Skeletal muscle tissue (tissue), 4 donors: Measurements from ENCODE around the gene GCGR. TPM values are rescaled to one million over a fixed set of nuclear protein-coding genes. Genes with fewer than 3 reads are reported as not detected.

Source experiments
- H3K27ac ChIP-seq: one replicate; pipeline ENCODE4 v1.7.0; 2013; ENCODE audit warnings: mild to moderate bottlenecking, low read depth, low read length, inconsistent platforms
- H3K27me3 ChIP-seq, 3 donors: one replicate each; pipeline ENCODE4 v1.7.0; 2013; ENCODE audit warnings: low read length in 3 of 3; ENCODE audit not compliant: control insufficient read depth in 3 of 3, insufficient read depth in 3 of 3
- H3K36me3 ChIP-seq, 3 donors: one replicate each; pipeline ENCODE4 v1.7.0; 2013; ENCODE audit warnings: low read length in 3 of 3; ENCODE audit not compliant: control insufficient read depth in 3 of 3, insufficient read depth in 3 of 3
- H3K4me1 ChIP-seq, 3 donors: one replicate each; pipeline ENCODE4 v1.7.0; 2013; ENCODE audit warnings: low read length in 3 of 3, mild to moderate bottlenecking in 3 of 3; ENCODE audit not compliant: control insufficient read depth in 3 of 3, insufficient read depth in 3 of 3
- H3K4me3 ChIP-seq, 3 donors: one replicate each; pipeline ENCODE4 v1.7.0; 2013; ENCODE audit warnings: low read length in 3 of 3
- H3K9ac ChIP-seq, 3 donors: one replicate each; pipeline ENCODE4 v1.7.0; 2013; ENCODE audit warnings: low read length in 3 of 3, mild to moderate bottlenecking in 3 of 3, moderate library complexity in 2 of 3, low read depth in 1 of 3
- H3K9me3 ChIP-seq, 3 donors: one replicate each; pipeline ENCODE4 v1.7.0; 2013; ENCODE audit warnings: low read length in 3 of 3; ENCODE audit not compliant: control insufficient read depth in 3 of 3
- total RNA-seq: library from RNA; depleted of rRNA; stranded (reverse); fragments of >200 nt; gene quantifications from one replicate; pipeline ENCODE4 v1.2.3, GENCODE V29; 2014
- donor health status: Osteomylitis.

Gene GCGR
- total RNA-seq, 1 donor from 2014 or later, result not detected

DNA sequence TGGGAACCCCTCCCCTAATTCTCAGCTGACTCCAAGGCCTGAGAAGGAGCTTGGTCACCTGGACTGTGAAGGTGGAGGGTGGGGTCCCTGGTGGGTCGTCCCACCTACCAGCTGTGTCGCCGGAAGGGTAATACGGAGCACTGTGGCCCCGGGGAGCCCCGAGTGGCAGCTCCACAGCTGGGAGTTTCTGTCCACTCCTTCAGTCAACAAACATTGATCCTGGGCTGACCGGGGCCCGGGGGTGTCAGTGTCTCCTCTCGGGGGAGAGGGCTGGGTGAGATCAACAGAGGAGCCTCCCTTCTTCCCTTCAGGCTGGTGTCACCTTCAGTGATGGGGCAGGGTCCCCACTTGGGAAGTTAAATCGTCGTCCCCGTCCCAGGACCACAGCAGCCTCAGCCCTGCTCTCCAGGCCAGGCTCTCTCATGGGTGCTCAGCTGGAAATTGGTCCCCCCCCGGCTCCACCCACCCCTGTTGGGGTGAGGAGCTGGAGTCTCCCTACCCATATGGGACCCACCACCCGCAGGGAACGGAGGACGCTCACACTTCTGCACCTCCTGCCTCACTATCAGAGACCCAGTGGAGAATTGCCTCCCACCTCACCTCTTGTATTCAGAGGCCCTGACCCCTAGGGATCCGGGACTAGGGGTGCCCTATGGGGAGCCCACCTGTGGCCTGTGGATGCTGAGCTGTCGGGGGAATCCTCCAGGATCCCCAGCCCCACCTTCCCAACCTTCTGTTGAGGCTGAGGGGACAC is 1.9 kb downstream of the GCGR start:
- Histone ChIP-seq H3K27ac (no peak overlapping the region), H3K9me3 (no peaks in the 10 kb centered on the region), H3K4me1 (peaks cover 0 to 5% (median 5%) of the 10 kb centered on the region in 3 donors), H3K36me3 (no peaks in the 10 kb centered on the region), H3K9ac (no peak overlapping the region), H3K4me3 (no peak overlapping the region), H3K27me3 (peaks cover 80 to 86% (median 81%) of the 10 kb centered on the region in 3 donors)

DNA sequence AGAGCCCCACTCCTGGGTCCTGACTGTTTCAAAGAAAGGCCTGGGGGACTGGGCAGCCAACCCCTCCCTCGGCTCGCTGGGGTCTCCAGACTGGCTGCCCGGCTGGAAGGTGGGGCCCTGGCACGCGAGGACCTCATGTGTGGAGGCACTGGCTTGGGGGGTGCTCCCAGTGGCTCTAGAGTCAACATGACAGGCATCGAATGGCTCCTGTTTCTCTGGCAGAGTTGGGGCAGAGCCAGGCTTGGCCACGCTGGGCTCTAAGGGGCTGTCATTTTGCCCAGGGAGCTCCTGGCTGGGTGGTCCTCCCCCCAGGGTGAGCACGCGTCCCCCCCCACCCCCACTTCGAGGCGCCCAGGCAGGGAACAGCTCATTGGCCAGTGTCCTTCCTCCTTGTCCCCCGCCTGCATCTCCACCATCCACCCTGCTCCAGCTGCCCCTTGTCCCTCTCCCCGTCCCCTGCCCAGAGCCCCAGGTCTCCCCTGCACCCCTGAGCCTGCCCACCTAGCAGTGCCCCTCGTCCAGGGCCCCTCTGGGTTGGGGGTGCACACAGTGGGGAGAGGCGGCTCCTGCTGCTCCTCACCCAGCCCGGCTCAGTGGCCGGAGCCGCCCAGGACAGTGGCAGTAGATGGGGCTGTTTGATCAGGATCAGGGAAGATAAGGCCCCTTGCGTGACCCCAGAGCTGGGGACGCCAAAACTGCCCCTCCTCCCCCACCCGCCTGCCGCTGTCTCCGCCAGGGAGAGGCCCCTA is 2.7 kb downstream of the GCGR start:
- Histone ChIP-seq H3K36me3 (no peaks in the 10 kb centered on the region), H3K27me3 (peaks cover 81 to 87% (median 85%) of the 10 kb centered on the region in 3 donors), H3K4me1 (peaks cover 0 to 5% (median 5%) of the 10 kb centered on the region in 3 donors)

DNA sequence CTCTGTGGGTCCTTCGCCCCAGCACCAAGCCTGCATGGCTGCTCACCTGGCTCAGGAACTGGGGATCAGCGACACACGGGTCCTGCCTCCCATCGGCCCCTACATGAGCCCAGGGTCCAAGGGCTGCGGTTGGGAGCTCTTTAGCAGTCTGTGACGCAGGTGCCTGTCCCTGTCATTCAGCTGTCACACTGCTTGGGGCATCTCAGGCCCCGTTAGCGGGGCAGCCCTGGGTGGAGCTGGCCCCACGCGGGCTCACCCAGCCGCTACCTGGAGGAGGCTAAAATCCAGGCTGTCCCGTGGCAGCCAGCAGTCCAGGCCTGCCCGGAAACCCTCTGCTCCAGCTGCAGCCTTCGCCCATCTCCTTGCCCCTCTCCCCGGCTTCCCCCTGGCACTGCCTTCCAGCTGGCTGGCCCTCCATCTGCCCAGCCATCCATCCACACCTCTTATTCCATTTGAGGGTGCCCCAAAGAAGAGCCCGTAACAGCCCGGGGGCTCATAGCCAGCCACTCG is 3.3 kb downstream of the GCGR start:
- Histone ChIP-seq H3K27me3 (peaks cover 75 to 85% (median 82%) of the 10 kb centered on the region in 3 donors), H3K27ac (no peak overlapping the region), H3K4me3 (no peak overlapping the region), H3K9ac (no peak overlapping the region), H3K9me3 (no peaks in the 10 kb centered on the region), H3K36me3 (no peaks in the 10 kb centered on the region), H3K4me1 (peaks cover 0 to 5% (median 5%) of the 10 kb centered on the region in 3 donors)

More for the DNA sequence above, 2.7 kb downstream of the GCGR start:
- Histone ChIP-seq H3K9me3 (no peaks in the 10 kb centered on the region), H3K4me3 (no peak overlapping the region), H3K27ac (no peak overlapping the region), H3K9ac (no peak overlapping the region)

DNA sequence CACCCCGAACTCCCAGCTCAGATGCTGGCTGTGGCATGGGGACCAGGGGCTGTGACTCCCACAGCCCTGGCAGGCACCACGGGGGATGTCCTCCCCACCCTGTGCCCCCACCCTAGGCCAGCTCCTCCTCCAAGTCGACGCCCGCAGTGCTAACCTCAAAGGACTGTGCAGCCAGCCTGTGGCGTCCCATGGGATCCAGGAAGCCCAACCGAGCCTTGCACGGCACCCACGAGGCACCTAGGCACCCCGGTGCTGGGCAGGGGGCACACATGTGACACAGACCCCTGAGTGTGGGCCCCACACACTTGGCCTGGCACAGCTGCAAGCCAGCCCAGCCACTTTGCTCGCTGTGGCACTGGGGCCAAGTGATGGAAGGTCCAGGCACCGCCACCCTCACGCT is 3.9 kb downstream of the GCGR start:
- no peak overlapping the region for H3K27ac ChIP-seq
- peaks cover 69 to 81% (median 78%) of the 10 kb centered on the region in 3 donors for H3K27me3 ChIP-seq
- H3K9ac ChIP-seq, result no peak overlapping the region
- no peak overlapping the region for H3K4me3 ChIP-seq
- H3K9me3 ChIP-seq, result no peaks in the 10 kb centered on the region
- peaks cover 0 to 5% (median 5%) of the 10 kb centered on the region in 3 donors for H3K4me1 ChIP-seq
- H3K36me3 ChIP-seq, result no peaks in the 10 kb centered on the region

DNA sequence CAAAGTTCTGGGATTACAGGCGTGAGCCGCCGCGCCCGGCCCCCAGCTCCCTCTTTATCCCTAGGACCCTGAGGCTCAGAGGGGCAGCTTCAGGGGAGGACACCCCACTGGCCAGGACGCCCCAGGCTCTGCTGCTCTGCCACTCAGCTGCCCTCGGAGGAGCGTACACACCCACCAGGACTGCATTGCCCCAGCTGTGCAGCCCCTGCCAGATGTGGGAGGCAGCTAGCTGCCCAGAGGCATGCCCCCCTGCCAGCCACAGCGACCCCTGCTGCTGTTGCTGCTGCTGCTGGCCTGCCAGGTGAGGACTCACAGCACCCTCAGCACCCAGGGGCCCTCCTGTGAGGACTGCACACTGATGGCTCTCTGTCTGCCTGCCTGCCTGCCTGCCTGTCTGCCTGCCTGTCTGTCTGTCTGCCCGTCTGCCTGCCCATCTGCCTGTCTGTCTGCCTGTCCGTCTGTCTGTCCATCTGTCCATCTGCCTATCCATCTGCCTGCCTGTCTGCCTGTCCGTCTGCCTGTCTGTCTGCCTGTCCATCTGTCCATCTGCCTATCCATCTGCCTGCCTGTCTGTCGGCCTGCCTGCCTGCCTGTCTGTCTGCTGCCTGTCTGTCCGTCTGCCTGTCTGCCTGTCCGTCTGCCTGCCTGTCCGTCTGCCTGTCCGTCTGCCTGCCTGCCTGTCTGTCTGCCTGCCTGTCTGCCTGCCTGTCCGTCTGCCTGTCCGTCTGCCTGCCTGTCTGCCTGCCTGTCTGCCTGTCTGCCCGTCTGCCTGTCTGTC is 5.0 kb downstream of the GCGR start:
- Histone ChIP-seq H3K9ac (no peak overlapping the region), H3K4me1 (peaks cover 0 to 5% (median 5%) of the 10 kb centered on the region in 3 donors), H3K27ac (no peak overlapping the region), H3K27me3 (peaks cover 60 to 72% (median 71%) of the 10 kb centered on the region in 3 donors), H3K9me3 (no peaks in the 10 kb centered on the region), H3K4me3 (no peak overlapping the region), H3K36me3 (no peaks in the 10 kb centered on the region)

DNA sequence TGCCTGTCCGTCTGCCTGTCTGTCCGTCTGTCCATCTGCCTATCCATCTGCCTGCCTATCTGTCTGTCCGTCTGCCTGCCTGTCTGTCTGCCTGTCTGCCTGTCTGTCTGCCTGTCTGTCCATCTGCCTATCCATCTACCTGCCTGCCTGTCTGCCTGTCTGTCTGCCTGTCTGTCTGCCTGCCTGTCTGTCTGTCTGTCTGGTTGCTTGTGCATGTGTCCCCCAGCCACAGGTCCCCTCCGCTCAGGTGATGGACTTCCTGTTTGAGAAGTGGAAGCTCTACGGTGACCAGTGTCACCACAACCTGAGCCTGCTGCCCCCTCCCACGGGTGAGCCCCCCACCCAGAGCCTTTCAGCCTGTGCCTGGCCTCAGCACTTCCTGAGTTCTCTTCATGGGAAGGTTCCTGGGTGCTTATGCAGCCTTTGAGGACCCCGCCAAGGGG is 5.6 kb downstream of the GCGR start:
- peaks cover 59 to 68% (median 68%) of the 10 kb centered on the region in 3 donors for H3K27me3 ChIP-seq
- H3K9me3 ChIP-seq, result no peaks in the 10 kb centered on the region

DNA sequence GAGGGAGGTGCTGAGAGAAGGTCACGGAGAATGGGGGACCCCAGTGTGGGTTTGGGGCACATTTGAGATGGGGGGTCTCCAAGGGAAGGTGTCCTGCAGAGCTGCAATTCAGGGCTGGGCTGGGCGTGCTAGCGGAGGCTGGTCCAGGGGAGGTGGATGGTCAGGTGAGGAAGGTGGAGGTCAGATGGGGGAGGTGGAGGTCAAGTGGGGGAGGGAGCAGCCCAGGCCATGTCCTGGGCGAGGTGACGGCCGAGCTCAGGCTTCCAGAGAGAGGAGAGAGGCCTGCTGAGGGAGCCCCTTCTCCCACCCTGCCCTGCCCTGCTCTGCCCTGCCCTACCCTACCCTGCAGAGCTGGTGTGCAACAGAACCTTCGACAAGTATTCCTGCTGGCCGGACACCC is 6.5 kb downstream of the GCGR start:
- no peak overlapping the region for H3K9ac ChIP-seq
- H3K4me3 ChIP-seq, result no peak overlapping the region
- H3K27ac ChIP-seq, result no peak overlapping the region
- no peaks in the 10 kb centered on the region for H3K36me3 ChIP-seq
- H3K9me3 ChIP-seq, result no peaks in the 10 kb centered on the region
- H3K27me3 ChIP-seq, result peaks cover 53 to 63% (median 60%) of the 10 kb centered on the region in 3 donors
- no peaks in the 10 kb centered on the region for H3K4me1 ChIP-seq

More for the DNA sequence above, 5.6 kb downstream of the GCGR start:
- H3K36me3 ChIP-seq, result no peaks in the 10 kb centered on the region
- H3K4me3 ChIP-seq, result no peak overlapping the region
- peaks cover 0 to 5% (median 5%) of the 10 kb centered on the region in 3 donors for H3K4me1 ChIP-seq
- H3K9ac ChIP-seq, result no peak overlapping the region
- H3K27ac ChIP-seq, result no peak overlapping the region

DNA sequence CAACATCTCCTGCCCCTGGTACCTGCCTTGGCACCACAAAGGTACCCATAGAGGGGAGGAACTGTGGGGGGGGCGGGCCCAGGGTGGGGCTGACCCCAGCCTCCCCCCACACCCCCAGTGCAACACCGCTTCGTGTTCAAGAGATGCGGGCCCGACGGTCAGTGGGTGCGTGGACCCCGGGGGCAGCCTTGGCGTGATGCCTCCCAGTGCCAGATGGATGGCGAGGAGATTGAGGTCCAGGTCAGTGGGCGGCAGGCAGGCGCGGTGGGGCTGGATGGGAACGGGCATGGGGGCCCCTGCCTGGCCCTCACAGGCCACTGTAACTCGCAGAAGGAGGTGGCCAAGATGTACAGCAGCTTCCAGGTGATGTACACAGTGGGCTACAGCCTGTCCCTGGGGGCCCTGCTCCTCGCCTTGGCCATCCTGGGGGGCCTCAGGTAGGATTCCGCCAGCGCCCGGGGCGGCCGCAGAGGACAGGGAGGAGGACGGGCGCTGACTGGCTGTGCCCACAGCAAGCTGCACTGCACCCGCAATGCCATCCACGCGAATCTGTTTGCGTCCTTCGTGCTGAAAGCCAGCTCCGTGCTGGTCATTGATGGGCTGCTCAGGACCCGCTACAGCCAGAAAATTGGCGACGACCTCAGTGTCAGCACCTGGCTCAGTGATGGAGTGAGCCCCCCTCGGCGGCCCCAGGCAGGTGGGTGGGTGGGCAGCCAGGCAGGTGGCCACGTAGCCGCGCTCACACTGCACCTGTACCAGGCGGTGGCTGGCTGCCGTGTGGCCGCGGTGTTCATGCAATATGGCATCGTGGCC is 7.1 kb downstream of the GCGR start:
- Histone ChIP-seq H3K9me3 (no peaks in the 10 kb centered on the region), H3K9ac (no peak overlapping the region), H3K4me1 (no peaks in the 10 kb centered on the region), H3K36me3 (no peaks in the 10 kb centered on the region), H3K4me3 (no peak overlapping the region), H3K27ac (no peak overlapping the region), H3K27me3 (peaks cover 47 to 57% (median 55%) of the 10 kb centered on the region in 3 donors)
